Stimulated activated CD4-positive, alpha-beta T cell treated with anti-CD3 and anti-CD28 coated beads, Interleukin-2, amount 100 ng/mL, for 48 hours (primary cell): Measurements from ENCODE around the gene EXD3.
"Not testable (repeated sequence)": the region's sequence is repeated elsewhere in the genome, so short reads cannot be mapped to it uniquely, and the experiment has no call there.

ENCODE experiments used
- DNase-seq, 2 donors: peaks; one replicate each; pipeline ENCODE4 v3.0.0-alpha.2; 2020

The EXD3 gene

GRCh38 chr9:137391411-137391754, 31.6 kb downstream of the EXD3 start:
- no peak for DNase-seq

GRCh38 chr9:137390553-137391410, 32.2 kb downstream of the EXD3 start:
- DNase-seq = no peak

- no peak for DNase-seq
These were observed 33.6 kb downstream of the EXD3 start for GRCh38 chr9:137389428-137389746.

- no peak for DNase-seq
These were observed 34.2 kb downstream of the EXD3 start for GRCh38 chr9:137388589-137389427.

- no peak for DNase-seq
These were observed 34.9 kb downstream of the EXD3 start for GRCh38 chr9:137387891-137388560.

GRCh38 chr9:137387114-137387890, 35.7 kb downstream of the EXD3 start:
- peak in 1 of 2 donors; percentile 58 for DNase-seq

GRCh38 chr9:137386507-137387113, 36.4 kb downstream of the EXD3 start:
- not testable (repeated sequence) for DNase-seq

- no peak for DNase-seq
These were observed 37.8 kb downstream of the EXD3 start for GRCh38 chr9:137385061-137385655.

- no peak for DNase-seq
These were observed 38.9 kb downstream of the EXD3 start for GRCh38 chr9:137383784-137384756.

- DNase-seq = no peak
These were observed 39.7 kb downstream of the EXD3 start for GRCh38 chr9:137383081-137383783.

- DNase-seq = no peak
These were observed 40.4 kb downstream of the EXD3 start for GRCh38 chr9:137382444-137383080.

GRCh38 chr9:137381501-137382443, 41.2 kb downstream of the EXD3 start:
- DNase-seq = no peak

- DNase-seq = no peak
These were observed 42.4 kb downstream of the EXD3 start for GRCh38 chr9:137380606-137381005.

GRCh38 chr9:137380171-137380570, 42.8 kb downstream of the EXD3 start:
- DNase-seq = no peak

GRCh38 chr9:137379761-137380161, 43.2 kb downstream of the EXD3 start:
- no peak for DNase-seq

GRCh38 chr9:137378688-137379410, 44.1 kb downstream of the EXD3 start:
- not testable (repeated sequence) for DNase-seq

GRCh38 chr9:137376386-137376785, 46.6 kb downstream of the EXD3 start:
- DNase-seq = no peak
